Stomach (tissue), 9 donors: ENCODE measurements around the gene AGAP1. TPM values are rescaled to one million over a fixed set of nuclear protein-coding genes. Genes with fewer than 3 reads are reported as not detected.

Source experiments
- DNase-seq, 2 donors: peaks; one replicate each; pipeline versions ENCODE4 v3.0.0 to v3.0.0-alpha.2; 2013 to 2019
- H3K27ac ChIP-seq, 5 donors: fragments of 200-600 bp in 4 of 5; sonication (generic) in 4 of 5; one replicate each; pipeline ENCODE4 v1.5.1; 2013 to 2019; ENCODE audit warnings: mild to moderate bottlenecking in 1 of 5, moderate library complexity in 1 of 5
- H3K27me3 ChIP-seq, 3 donors: fragments of 200-600 bp; sonication (generic); one replicate each; pipeline ENCODE4 v1.5.1; 2017 to 2019; ENCODE audit warnings: mixed run types in 1 of 3
- H3K36me3 ChIP-seq, 4 donors: fragments of 200-600 bp; sonication (generic); 1 replicate in 3 of 4; 2 replicates in 1 of 4; pipeline ENCODE4 v1.5.1; 2016 to 2019
- H3K4me1 ChIP-seq, 4 donors: fragments of 200-600 bp; sonication (generic); one replicate each; pipeline ENCODE4 v1.5.1; 2016 to 2019
- H3K4me3 ChIP-seq, 4 donors: fragments of 200-600 bp; sonication (generic) in 3 of 4; one replicate each; pipeline ENCODE4 v1.5.1; 2016 to 2019; ENCODE audit warnings: mild to moderate bottlenecking in 1 of 4
- H3K9me3 ChIP-seq, 4 donors: fragments of 200-600 bp; sonication (generic); one replicate each; pipeline ENCODE4 v1.5.1; 2016 to 2019
- EP300 ChIP-seq: sonication (generic); formaldehyde crosslinking; IDR thresholded peaks from one replicate; pipeline ENCODE4 v1.6.1; 2017; ENCODE audit warnings: antibody characterized with exemption
- POLR2A ChIP-seq, 4 donors: fragments of 450-650 bp; IDR thresholded peaks; one replicate each; pipeline ENCODE4 v1.6.1; 2016; ENCODE audit warnings: antibody characterized with exemption in 4 of 4, control low read depth in 2 of 4, mild to moderate bottlenecking in 1 of 4, moderate library complexity in 1 of 4
- POLR2AphosphoS5 ChIP-seq, 3 donors: sonication (generic); formaldehyde crosslinking; IDR thresholded peaks; one replicate each; pipeline ENCODE4 v1.6.1; 2016; ENCODE audit warnings: antibody characterized with exemption in 3 of 3
- WGBS, 5 donors: extraction: QIAGEN DNeasy Blood & Tissue Kit in 3 of 5; methylation state at CpG; one replicate each; pipeline versions ENCODE4 v1.1.5 to v1.1.7; 2013 to 2018; 5-methylcytosine and 5-hydroxymethylcytosine counted together
- intact Hi-C: fragments of 100-400 bp; cut with DNase I; formaldehyde crosslinking; loops from one replicate; pipeline ENCODE4 v1.15.1; 2023; ENCODE audit warnings: low total_unique reads
- polyA plus RNA-seq, 3 donors: library from polyadenylated mRNA; stranded (reverse); fragments of 200-250 nt; gene quantifications; one replicate each; pipeline ENCODE4 v1.2.3, GENCODE V29; 2013
- total RNA-seq, 5 donors: library from RNA; depleted of rRNA; stranded (reverse); fragments of >200 nt; gene quantifications; one replicate each; pipeline versions ENCODE4 v1.1.0 to v1.2.3, GENCODE V29; 2014 to 2016
- TF ChIP-seq, protein P1 (sequence below), 7 experiments: fragments of 450-650 bp in 4 of 7; fragments of 200-600 bp in 3 of 7; sonication (generic) in 3 of 7; IDR thresholded peaks; one replicate each; pipeline ENCODE4 v1.5.1; 2016 to 2019; ENCODE audit warnings: antibody characterized with exemption in 7 of 7, control low read depth in 2 of 7, mild to moderate bottlenecking in 1 of 7
- donor health status: healthy with polysubstance abuse.
- donor health status: Bipolar disorder and iron deficiency.
- donor health status: healthy.

The AGAP1 gene
- total and polyA plus RNA-seq, 8 donors = 4.2 to 139 (median 35.0) TPM

DNA sequence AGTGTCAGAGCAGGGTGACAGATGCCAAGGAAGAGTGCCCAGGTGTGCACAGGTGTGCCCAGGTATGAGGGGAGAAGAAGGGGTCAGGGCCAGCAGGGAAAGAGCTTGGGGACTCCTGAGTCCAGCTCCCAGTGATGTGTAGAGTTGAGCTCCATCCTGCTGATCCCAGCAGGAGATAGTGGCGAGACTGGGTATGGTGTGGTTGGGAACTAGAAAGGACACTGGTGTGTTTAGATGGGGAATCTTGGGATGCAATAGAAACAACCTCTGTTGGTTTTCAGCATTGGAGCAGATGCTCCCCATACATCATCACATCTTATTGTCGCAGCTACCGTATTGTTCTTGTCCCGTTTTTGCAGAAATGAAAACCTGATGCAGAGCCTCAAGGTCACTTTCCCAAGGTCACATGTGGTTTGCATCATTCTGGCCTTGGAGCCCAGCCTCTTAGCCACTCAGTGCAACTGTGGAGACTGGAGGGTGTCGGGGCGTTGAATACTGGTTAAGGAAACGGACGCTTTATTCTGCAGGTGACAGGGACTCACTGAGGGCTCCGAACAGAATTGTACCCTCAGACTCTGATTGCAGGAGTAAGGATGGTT is 166.7 kb downstream of the AGAP1 start:
- H3K4me3 ChIP-seq = no peak overlapping the region
- intact Hi-C loops = no loop called here
- WGBS, 5 donors = 80 to 94% (median 92%) methylated on average over 9 of the region's 9 CpGs

DNA sequence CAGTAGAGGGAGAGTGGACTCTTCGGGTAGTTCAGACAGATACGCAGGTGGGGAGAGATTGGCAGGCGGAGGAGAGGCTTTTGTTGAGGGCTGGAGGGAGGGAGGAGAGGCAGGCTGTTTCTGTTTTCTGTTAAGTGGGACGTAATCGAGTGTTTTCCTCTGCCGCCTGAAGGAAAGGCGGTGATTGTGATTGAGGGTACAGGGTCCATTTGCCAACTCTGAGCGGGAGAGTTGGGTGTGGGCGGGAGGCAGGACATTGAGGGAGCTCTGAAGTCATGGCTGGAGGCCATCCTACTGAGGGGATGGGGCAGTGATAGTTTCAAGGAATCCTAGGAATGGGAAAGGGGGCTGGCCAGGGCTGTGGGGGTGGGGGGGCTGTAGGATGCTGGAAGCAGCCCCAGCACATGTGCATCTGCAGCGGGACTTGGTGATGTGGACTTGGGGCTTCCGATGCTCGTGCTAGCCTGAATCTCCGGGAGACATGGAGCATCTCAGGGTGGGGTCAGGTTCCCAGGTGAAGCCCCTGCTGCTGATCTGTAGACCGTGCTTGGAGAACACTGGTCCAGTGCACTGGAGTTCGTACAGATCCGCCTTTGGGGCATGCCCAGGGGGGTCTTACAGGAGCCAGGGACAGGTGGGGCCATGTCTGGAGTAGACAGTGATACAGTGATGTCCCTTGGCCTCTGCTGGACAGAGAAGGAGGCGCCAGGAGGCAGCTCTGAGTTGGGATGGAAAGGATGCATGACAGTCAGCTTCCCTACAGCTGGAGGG is 167.5 kb downstream of the AGAP1 start:
- Histone ChIP-seq H3K9me3 (no peaks in the 10 kb centered on the region), H3K27ac (peak overlapping the region in 1 of 5 donors; percentile 51), H3K4me1 (peaks cover 16 to 61% (median 44%) of the 10 kb centered on the region in 4 donors), H3K36me3 (no peaks in the 10 kb centered on the region), H3K4me3 (no peak overlapping the region), H3K27me3 (no peaks in the 10 kb centered on the region)
- DNase-seq = peak in 1 of 2 donors; percentile 75
- intact Hi-C loops = no loop called here
- WGBS, 5 donors = 80 to 85% (median 83%) methylated on average over 17 of the region's 17 CpGs
- TF ChIP-seq POLR2A (IDR thresholded peaks at IDR 0.05) = no peak
- no peak for TF ChIP-seq EP300
- TF ChIP-seq, protein P1, sequence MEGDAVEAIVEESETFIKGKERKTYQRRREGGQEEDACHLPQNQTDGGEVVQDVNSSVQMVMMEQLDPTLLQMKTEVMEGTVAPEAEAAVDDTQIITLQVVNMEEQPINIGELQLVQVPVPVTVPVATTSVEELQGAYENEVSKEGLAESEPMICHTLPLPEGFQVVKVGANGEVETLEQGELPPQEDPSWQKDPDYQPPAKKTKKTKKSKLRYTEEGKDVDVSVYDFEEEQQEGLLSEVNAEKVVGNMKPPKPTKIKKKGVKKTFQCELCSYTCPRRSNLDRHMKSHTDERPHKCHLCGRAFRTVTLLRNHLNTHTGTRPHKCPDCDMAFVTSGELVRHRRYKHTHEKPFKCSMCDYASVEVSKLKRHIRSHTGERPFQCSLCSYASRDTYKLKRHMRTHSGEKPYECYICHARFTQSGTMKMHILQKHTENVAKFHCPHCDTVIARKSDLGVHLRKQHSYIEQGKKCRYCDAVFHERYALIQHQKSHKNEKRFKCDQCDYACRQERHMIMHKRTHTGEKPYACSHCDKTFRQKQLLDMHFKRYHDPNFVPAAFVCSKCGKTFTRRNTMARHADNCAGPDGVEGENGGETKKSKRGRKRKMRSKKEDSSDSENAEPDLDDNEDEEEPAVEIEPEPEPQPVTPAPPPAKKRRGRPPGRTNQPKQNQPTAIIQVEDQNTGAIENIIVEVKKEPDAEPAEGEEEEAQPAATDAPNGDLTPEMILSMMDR (IDR thresholded peaks at IDR 0.05) = no peak
- TF ChIP-seq POLR2AphosphoS5 (IDR thresholded peaks at IDR 0.05) = no peak

More for the DNA sequence above, 166.7 kb downstream of the AGAP1 start:
- Histone ChIP-seq H3K9me3 (no peaks in the 10 kb centered on the region), H3K27ac (peak overlapping the region in 3 of 5 donors; percentile 26 to 51 (median 27)), H3K4me1 (peaks cover 9 to 53% (median 37%) of the 10 kb centered on the region in 4 donors), H3K36me3 (no peaks in the 10 kb centered on the region), H3K27me3 (no peaks in the 10 kb centered on the region)
- TF ChIP-seq EP300 = no peak
- no peak for TF ChIP-seq POLR2A (IDR thresholded peaks at IDR 0.05)
- no peak for TF ChIP-seq POLR2AphosphoS5 (IDR thresholded peaks at IDR 0.05)
- TF ChIP-seq, protein P1 (IDR thresholded peaks at IDR 0.05) = no peak
- DNase-seq = no peak

DNA sequence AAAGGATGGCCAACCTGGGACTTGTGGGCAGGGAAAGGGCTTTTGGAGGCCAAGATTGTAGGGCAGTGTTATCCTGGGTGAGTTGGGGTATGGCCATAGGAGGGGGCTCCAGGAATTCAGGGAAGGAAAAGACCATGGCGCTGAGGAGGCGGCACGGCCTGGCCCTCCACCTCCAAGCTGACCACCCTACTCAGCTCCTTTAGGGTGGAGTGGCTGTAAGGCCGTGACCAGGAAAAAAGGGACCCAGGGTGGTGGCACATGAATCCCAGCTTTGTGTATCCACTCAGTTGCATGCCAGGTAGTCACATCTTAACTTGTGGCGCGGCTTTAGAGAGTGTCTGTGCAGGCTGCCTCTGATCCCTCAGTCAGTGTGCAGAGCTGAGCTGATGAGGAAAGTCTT is 168.1 kb downstream of the AGAP1 start:
- Histone ChIP-seq H3K36me3 (no peaks in the 10 kb centered on the region), H3K27me3 (no peaks in the 10 kb centered on the region), H3K27ac (no peak overlapping the region), H3K4me1 (peaks cover 16 to 66% (median 47%) of the 10 kb centered on the region in 4 donors), H3K9me3 (no peaks in the 10 kb centered on the region), H3K4me3 (no peak overlapping the region)
- TF ChIP-seq, protein P1 (IDR thresholded peaks at IDR 0.05) = no peak
- no peak for TF ChIP-seq POLR2AphosphoS5 (IDR thresholded peaks at IDR 0.05)
- no peak for TF ChIP-seq EP300
- TF ChIP-seq POLR2A (IDR thresholded peaks at IDR 0.05) = no peak
- intact Hi-C loops = no loop called here
- no peak for DNase-seq
- WGBS, 5 donors = 91 to 100% (median 98%) methylated on average over 6 of the region's 6 CpGs

DNA sequence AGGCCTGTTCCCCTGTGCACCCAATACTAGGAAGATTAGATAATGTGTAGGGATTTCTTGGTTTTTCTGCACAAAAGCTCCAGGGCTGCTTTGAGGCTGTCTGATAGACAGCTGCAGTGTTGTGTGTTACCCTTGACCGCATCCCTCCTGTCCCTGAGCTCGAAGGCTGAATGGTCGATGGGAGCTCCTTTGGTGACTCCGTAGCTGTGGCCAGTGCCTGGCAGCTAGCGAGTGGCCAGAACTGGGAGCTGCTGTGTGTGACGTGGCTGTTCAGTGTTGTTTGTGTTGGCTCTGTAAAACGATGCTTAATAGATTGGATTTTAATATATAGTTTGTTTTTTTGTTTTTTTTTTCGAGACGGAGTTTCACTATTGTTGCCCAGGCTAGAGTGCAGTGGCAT is 170.0 kb downstream of the AGAP1 start:
- TF ChIP-seq POLR2AphosphoS5 (IDR thresholded peaks at IDR 0.05) (no peak), POLR2A (IDR thresholded peaks at IDR 0.05) (no peak), EP300 (no peak)
- TF ChIP-seq, protein P1 (IDR thresholded peaks at IDR 0.05) = no peak
- DNase-seq = no peak
- Histone ChIP-seq H3K27ac (no peak overlapping the region), H3K4me3 (no peak overlapping the region), H3K9me3 (no peaks in the 10 kb centered on the region), H3K36me3 (no peaks in the 10 kb centered on the region), H3K27me3 (no peaks in the 10 kb centered on the region), H3K4me1 (peaks cover 20 to 48% (median 38%) of the 10 kb centered on the region in 4 donors)
- intact Hi-C loops = no loop called here
- WGBS, 5 donors = 66 to 83% (median 72%) methylated on average over 9 of the region's 9 CpGs
